Mucosa of stomach (tissue), 1 donor: ENCODE results near the gene ATP13A2.

ENCODE experiments used
- H3K27me3 ChIP-seq: one replicate; pipeline ENCODE4 v1.7.0; 2013; ENCODE audit warnings: mild to moderate bottlenecking, low read length; ENCODE audit not compliant: control insufficient read depth, insufficient read depth
- H3K36me3 ChIP-seq: one replicate; pipeline ENCODE4 v1.7.0; 2013; ENCODE audit warnings: low read length; ENCODE audit not compliant: control insufficient read depth, insufficient read depth
- H3K4me1 ChIP-seq: one replicate; pipeline ENCODE4 v1.7.0; 2013; ENCODE audit warnings: mild to moderate bottlenecking, low read length; ENCODE audit not compliant: control insufficient read depth, insufficient read depth
- H3K4me3 ChIP-seq: one replicate; pipeline ENCODE4 v1.7.0; 2013; ENCODE audit warnings: low read length
- H3K9ac ChIP-seq: one replicate; pipeline ENCODE4 v1.7.0; 2013; ENCODE audit warnings: mild to moderate bottlenecking, low read length, moderate library complexity
- H3K9me3 ChIP-seq: one replicate; pipeline ENCODE4 v1.7.0; 2013; ENCODE audit warnings: mild to moderate bottlenecking, low read length, moderate library complexity; ENCODE audit not compliant: control insufficient read depth
- donor health status: Pancreatic carcinoma.

ATP13A2 gene

DNA sequence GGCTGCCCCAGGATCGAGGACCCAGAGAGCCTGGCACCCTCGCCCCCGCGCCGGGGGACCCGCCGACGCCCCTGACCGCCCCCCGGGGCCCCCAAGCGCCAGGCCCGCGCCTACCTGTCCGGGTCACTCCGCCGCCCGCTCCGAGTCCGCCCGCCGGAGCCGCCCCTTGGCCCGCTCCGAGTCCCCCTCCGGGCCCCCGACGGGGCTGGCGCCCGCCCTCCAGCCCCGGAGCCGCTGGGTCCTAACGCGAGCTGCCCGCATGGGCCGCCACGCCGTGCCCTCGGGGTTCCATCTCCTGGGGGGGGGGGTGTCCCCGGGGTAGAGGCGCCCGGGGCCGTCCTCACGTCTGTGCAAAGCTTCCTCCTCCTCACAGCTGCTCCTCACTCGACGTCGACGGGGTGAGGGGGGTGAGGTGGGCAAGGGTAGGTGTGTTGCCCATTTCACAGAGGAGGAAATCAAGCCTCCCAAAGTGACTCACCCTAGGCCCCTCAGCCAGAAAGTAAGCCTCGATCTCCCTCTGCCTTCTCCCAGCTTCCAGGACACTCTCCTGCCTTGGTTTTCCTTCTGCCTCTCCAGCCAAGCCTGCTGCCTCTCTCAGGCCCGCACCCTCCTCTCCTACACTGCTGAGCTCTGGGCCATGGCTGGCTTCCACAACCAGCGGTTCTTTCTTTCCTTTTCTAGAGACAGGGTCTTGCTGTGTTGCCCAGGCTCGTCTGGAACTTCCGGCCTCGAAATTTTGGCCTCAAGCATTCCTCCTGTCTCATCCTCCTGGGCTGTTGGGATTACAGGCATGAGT lies 31.1 kb downstream of the ATP13A2 start, which contains the start of gene MFAP2:
TSS of gene MFAP2 (minus strand) at position 148 of the 796 bp plus-strand sequence. CDS start 2,347 bp downstream, outside the sequence.
- Histone ChIP-seq H3K4me1 (no peaks in the 10 kb centered on the region), H3K36me3 (no peaks in the 10 kb centered on the region), H3K4me3 (no peak within 1 kb of the TSS), H3K27me3 (peaks cover 24% of the 10 kb centered on the region), H3K9ac (no peak within 1 kb of the TSS), H3K9me3 (no peaks in the 10 kb centered on the region)

- Histone ChIP-seq H3K4me3 (no peak overlapping the region), H3K9ac (no peak overlapping the region), H3K36me3 (no peaks in the 10 kb centered on the region), H3K9me3 (no peaks in the 10 kb centered on the region), H3K27me3 (peaks cover 24% of the 10 kb centered on the region), H3K4me1 (no peaks in the 10 kb centered on the region)
Measured at GRCh38 chr1:16979475-16980327, 32.0 kb downstream of the ATP13A2 start.

- H3K9ac ChIP-seq = no peak overlapping the region
Measured at GRCh38 chr1:16978567-16979474, 32.9 kb downstream of the ATP13A2 start.

GRCh38 chr1:16978139-16978538 lies 33.6 kb downstream of the ATP13A2 start:
- Histone ChIP-seq H3K36me3 (no peaks in the 10 kb centered on the region), H3K4me3 (no peak overlapping the region), H3K9me3 (no peaks in the 10 kb centered on the region), H3K9ac (no peak overlapping the region), H3K4me1 (no peaks in the 10 kb centered on the region), H3K27me3 (peaks cover 24% of the 10 kb centered on the region)

More at GRCh38 chr1:16978567-16979474, 32.9 kb downstream of the ATP13A2 start:
- H3K4me3 ChIP-seq = no peak overlapping the region
- H3K36me3 ChIP-seq = no peaks in the 10 kb centered on the region
- peaks cover 24% of the 10 kb centered on the region for H3K27me3 ChIP-seq
- no peaks in the 10 kb centered on the region for H3K4me1 ChIP-seq
- H3K9me3 ChIP-seq = no peaks in the 10 kb centered on the region

GRCh38 chr1:16977377-16977776 lies 34.4 kb downstream of the ATP13A2 start:
- H3K4me3 ChIP-seq = no peak overlapping the region
- no peaks in the 10 kb centered on the region for H3K36me3 ChIP-seq
- no peaks in the 10 kb centered on the region for H3K4me1 ChIP-seq
- H3K27me3 ChIP-seq = peaks cover 24% of the 10 kb centered on the region
- H3K9me3 ChIP-seq = no peaks in the 10 kb centered on the region
- H3K9ac ChIP-seq = no peak overlapping the region

- Histone ChIP-seq H3K36me3 (no peaks in the 10 kb centered on the region), H3K4me3 (no peak overlapping the region), H3K9me3 (no peaks in the 10 kb centered on the region), H3K9ac (no peak overlapping the region), H3K4me1 (no peaks in the 10 kb centered on the region), H3K27me3 (peaks cover 24% of the 10 kb centered on the region)
Measured at GRCh38 chr1:16976966-16977365, 34.8 kb downstream of the ATP13A2 start.

- H3K27me3 ChIP-seq = peaks cover 16% of the 10 kb centered on the region
- H3K4me1 ChIP-seq = no peaks in the 10 kb centered on the region
- no peaks in the 10 kb centered on the region for H3K9me3 ChIP-seq
- no peaks in the 10 kb centered on the region for H3K36me3 ChIP-seq
- no peak overlapping the region for H3K9ac ChIP-seq
- no peak overlapping the region for H3K4me3 ChIP-seq
Measured at GRCh38 chr1:16975838-16976237, 35.9 kb downstream of the ATP13A2 start.

- H3K9me3 ChIP-seq = no peaks in the 10 kb centered on the region
- no peak overlapping the region for H3K4me3 ChIP-seq
- no peak overlapping the region for H3K9ac ChIP-seq
- H3K27me3 ChIP-seq = peaks cover 10% of the 10 kb centered on the region
- no peaks in the 10 kb centered on the region for H3K36me3 ChIP-seq
- H3K4me1 ChIP-seq = no peaks in the 10 kb centered on the region
Measured at GRCh38 chr1:16975211-16975610, 36.5 kb downstream of the ATP13A2 start.

DNA sequence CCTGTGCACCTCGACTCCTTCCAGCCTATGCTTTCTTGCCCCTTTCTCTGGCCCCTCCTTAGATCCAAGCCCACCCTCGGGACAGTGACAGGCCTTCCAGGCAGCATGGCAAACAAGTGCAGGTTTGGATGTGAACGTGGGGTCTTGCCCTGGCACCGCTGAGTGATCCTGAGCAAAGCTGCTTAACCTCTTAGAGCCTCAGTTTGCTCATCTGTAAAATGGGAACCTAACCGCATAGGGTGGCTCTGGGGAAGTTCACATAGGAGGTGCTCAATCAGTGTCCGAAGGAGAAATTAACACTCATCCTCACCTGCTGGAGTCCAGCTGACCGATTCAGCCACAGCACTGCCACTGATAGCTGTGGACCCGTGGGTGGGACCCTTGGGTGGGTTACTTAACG lies 38.5 kb downstream of the ATP13A2 start:
- Histone ChIP-seq H3K36me3 (no peaks in the 10 kb centered on the region), H3K9ac (no peak overlapping the region), H3K9me3 (no peaks in the 10 kb centered on the region), H3K27me3 (no peaks in the 10 kb centered on the region), H3K4me1 (no peaks in the 10 kb centered on the region), H3K4me3 (no peak overlapping the region)

GRCh38 chr1:16972189-16972895 lies 39.4 kb downstream of the ATP13A2 start:
- Histone ChIP-seq H3K4me1 (no peaks in the 10 kb centered on the region), H3K9me3 (no peaks in the 10 kb centered on the region), H3K27me3 (no peaks in the 10 kb centered on the region), H3K9ac (no peak overlapping the region), H3K4me3 (no peak overlapping the region), H3K36me3 (no peaks in the 10 kb centered on the region)
